GM19438 (cell line): ENCODE measurements around the gene TAOK3.

Experiments
- ATAC-seq: cut with Tn5 transposase; IDR thresholded peaks from one replicate; pipeline ENCODE4 v1.9.1; 2021; ENCODE audit warnings: low read depth; ENCODE audit not compliant: unreplicated experiment

TAOK3 gene

DNA sequence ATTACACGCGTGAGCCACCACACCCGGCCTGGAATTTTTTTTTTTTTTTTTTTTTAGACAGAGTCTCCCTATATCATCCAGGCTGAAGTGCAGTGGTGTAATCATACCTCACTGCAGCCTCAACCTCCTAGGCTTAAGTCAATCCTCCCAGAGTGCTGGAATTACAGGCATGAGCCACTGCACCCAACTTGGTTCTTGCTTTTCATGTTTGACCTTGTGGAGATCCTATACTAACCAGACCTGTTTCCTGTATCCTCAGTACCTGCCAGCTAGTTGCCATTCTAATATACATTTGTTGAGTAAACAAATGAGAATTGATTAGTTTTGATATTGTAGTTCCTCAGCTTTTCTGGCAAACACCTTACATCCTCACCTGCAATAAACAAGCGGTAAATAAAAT lies 265.7 kb downstream of the TAOK3 start:
- no peak for ATAC-seq

GRCh38 chr12:118103601-118104382 lies 268.9 kb downstream of the TAOK3 start, which contains the start of gene VSIG10:
Gene VSIG10 (minus strand): TSS chr12:118104011. CDS start chr12:118103671, 340 bp downstream.
- no peak for ATAC-seq

DNA sequence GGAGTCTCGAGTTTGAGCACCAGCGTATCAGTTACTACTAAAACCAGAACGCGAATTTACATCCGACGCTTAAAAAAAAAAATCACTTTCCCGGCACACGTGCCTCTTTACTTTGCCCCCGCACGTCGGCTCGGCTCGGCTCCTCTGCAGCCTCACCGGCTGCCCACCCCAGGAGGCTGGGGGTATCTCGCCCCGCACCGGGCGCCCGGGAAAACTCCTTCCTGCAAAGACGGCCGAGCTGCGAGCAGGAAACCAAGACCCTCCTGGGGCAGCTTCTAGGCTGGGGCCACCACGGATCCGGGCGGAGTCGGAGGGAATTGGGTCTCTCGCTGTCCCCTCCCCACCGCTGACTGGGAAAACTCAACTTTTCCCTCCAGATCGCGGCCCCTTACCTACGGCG lies 269.5 kb downstream of the TAOK3 start:
- no peak for ATAC-seq

DNA sequence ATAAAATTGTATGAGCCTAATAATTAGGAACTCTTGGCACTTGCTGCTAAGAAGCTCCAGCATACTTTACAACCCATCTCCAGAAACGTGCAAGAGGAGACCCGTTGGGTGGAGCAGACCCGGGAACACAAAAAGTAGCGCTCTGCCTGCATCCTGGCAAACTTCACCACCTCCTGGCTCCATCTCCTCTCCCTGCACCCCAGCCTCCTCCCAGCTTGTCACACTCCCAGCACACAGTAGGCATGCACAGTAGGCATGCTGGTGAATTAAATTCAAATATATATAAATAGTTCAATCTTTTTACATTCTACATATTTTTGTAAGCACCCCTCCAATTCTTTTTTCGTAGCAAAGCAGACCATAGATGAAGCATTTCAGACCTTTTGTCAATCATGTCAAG lies 270.1 kb downstream of the TAOK3 start:
- no peak for ATAC-seq

- no peak for ATAC-seq
These were observed 270.6 kb downstream of the TAOK3 start for GRCh38 chr12:118102070-118102469.

GRCh38 chr12:118101051-118101450 lies 271.7 kb downstream of the TAOK3 start:
- ATAC-seq: no peak
